Chondrocyte (in vitro differentiated cells): ENCODE measurements around the gene MTFR1L. TPM values are rescaled to one million over a fixed set of nuclear protein-coding genes. Genes with fewer than 3 reads are reported as not detected.

ENCODE experiments used
- DNase-seq: peaks from one replicate; pipeline ENCODE4 v3.0.0; 2021; ENCODE audit warnings: mixed read lengths, low spot score
- H3K27ac Mint-ChIP-seq: one replicate; pipeline ENCODE4 v1.8.0; 2021; ENCODE audit warnings: mild to moderate bottlenecking, moderate library complexity, mixed read lengths; ENCODE audit not compliant: unreplicated experiment
- H3K27me3 Mint-ChIP-seq: 2 replicates; pipeline ENCODE4 v1.8.0; 2021; ENCODE audit warnings: low read depth, mixed read lengths
- H3K36me3 Mint-ChIP-seq: 2 replicates; pipeline ENCODE4 v1.8.0; 2021; ENCODE audit warnings: low read depth, mixed read lengths
- H3K4me1 Mint-ChIP-seq: 2 replicates; pipeline ENCODE4 v1.8.0; 2021; ENCODE audit warnings: low read depth, mild to moderate bottlenecking, mixed read lengths
- H3K4me3 Mint-ChIP-seq: one replicate; pipeline ENCODE4 v1.8.0; 2021; ENCODE audit warnings: mild to moderate bottlenecking, moderate library complexity, mixed read lengths; ENCODE audit not compliant: unreplicated experiment
- H3K9me3 Mint-ChIP-seq: 2 replicates; pipeline ENCODE4 v1.8.0; 2021; ENCODE audit warnings: low read depth, mixed read lengths
- CTCF ChIP-seq: fragments of 200-600 bp; sonication (generic); IDR thresholded peaks from 2 replicates; pipeline ENCODE4 v1.5.0; 2021; ENCODE audit warnings: antibody characterized with exemption, mild to moderate bottlenecking, moderate library complexity
- total RNA-seq: library from RNA; stranded (reverse); gene quantifications from 3 replicates; pipeline ENCODE4 v1.2.1, GENCODE V29; 2021

The MTFR1L gene
- total RNA-seq, 1 donor from 2014 or later, result 51.2 TPM

DNA sequence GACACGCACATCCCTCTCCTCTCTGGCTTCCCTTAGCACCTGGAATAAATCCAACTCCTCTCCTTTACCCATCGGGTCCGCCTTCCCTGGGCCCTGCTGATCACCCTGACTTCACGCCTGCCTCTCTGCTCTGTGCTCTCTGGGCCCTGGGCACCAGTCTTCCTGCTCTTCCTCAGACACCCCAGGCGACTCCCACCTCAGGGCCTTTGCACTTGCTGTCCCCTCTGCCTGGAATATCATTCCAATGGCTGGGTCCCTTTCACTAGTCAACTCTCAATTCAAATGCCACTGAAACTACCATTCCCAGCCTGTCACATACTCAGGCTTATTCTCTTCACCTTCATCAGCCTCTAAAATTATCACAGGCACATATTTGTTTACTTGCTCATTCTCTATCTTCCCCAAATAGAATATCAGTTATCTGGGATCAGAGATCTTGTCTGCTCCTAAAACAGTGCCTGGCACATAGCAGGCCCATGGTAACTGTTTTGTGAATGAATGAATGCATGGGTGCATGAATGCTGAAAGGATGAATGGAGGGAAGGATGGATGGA, 47.0 kb upstream of the MTFR1L start:
- peaks cover 11% of the 10 kb centered on the region for H3K36me3 Mint-ChIP-seq
- H3K4me3 Mint-ChIP-seq, result no peak overlapping the region
- TF ChIP-seq CTCF, result no peak
- H3K9me3 Mint-ChIP-seq, result no peaks in the 10 kb centered on the region
- no peak overlapping the region for H3K27ac Mint-ChIP-seq
- DNase-seq, result no peak
- no peaks in the 10 kb centered on the region for H3K27me3 Mint-ChIP-seq
- H3K4me1 Mint-ChIP-seq, result peaks cover 35% of the 10 kb centered on the region

- H3K27ac Mint-ChIP-seq, result no peak overlapping the region
- TF ChIP-seq CTCF, result no peak
- peaks cover 12% of the 10 kb centered on the region for H3K36me3 Mint-ChIP-seq
- no peak for DNase-seq
- no peaks in the 10 kb centered on the region for H3K27me3 Mint-ChIP-seq
- H3K4me3 Mint-ChIP-seq, result no peak overlapping the region
- peaks cover 35% of the 10 kb centered on the region for H3K4me1 Mint-ChIP-seq
- H3K9me3 Mint-ChIP-seq, result no peaks in the 10 kb centered on the region
These were observed 46.2 kb upstream of the MTFR1L start for GRCh38 chr1:25773441-25774125.

DNA sequence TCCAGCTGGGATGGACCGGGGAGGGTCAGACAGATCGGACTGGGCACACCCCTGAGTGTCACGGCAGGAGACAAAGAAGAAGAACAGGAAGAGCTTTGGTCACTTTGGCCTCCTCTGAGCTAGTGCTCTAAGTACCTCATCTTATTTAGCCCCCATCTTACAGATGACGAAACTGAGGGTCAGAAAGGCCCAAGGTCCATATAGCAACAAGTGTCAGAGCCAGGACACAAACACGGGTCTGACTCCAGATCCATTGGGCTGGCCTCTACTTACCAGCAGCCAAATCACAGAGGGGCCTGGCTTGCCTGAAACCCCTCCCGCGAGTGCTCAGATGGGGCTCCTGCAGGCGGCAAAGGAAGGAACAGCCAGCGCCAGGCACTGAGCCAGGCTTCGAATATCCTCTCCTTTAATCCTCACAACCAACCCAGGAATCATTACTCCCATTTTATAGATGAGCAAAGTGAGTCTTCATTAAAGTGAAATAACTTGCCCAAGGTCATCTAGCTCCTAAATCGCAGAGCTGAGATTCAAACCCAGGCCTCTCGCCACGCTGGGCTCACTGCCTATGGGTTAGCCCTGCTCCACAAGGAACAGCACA, 45.4 kb upstream of the MTFR1L start:
- no peak for TF ChIP-seq CTCF
- H3K27ac Mint-ChIP-seq, result no peak overlapping the region

DNA sequence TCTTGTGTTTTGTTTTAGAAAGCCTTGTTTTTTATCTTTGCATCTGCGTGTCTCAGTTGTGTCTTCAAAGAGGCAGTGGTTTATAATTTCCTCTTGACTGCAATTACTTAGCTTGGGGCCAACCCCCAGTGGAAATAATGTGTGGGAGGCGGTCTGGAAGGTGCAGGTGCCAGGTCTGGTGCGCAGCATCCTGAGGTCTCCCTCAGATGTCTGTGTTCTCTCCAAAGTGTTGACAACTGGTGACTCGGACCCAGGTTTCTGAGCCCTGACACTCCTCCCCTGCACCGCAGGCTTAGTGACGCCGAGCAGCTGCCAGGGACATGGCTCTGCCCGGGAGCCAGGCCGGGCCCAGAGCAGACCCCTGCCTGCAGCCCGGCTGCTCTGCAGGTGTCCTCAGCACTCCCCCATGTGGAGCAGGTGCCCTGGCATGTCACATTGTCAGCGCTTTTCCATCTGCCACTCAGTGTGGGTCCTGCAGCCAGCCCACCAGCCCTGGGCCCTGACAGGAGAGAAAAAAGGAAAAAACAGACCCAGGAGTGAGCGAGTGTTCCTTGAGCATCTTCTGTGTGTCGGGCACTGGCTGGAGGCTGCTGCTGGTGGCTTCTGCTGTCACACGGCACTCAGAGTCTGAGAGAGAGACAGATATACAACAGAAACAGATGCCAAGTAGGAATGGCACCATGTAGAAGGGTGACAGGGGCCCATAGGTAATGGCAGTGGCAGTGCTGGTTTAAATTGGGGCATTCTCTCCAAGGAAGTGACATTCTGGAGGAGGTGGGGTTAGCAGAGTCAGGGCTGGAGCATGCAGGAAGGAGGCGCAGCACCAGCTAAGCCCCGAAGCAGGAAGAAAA, 44.6 kb upstream of the MTFR1L start:
- Mint-ChIP-seq H3K4me1 (peaks cover 36% of the 10 kb centered on the region), H3K27ac (no peak overlapping the region), H3K4me3 (no peak overlapping the region), H3K9me3 (no peaks in the 10 kb centered on the region), H3K27me3 (no peaks in the 10 kb centered on the region), H3K36me3 (peaks cover 11% of the 10 kb centered on the region)
- no peak for DNase-seq
- TF ChIP-seq CTCF, result no peak

More for the DNA sequence above, 45.4 kb upstream of the MTFR1L start:
- no peak for DNase-seq
- Mint-ChIP-seq H3K4me3 (no peak overlapping the region), H3K36me3 (peaks cover 11% of the 10 kb centered on the region), H3K9me3 (no peaks in the 10 kb centered on the region), H3K27me3 (no peaks in the 10 kb centered on the region), H3K4me1 (peaks cover 35% of the 10 kb centered on the region)

GRCh38 chr1:25779388-25779787, 40.4 kb upstream of the MTFR1L start:
- Mint-ChIP-seq H3K4me3 (no peak overlapping the region), H3K4me1 (peaks cover 13% of the 10 kb centered on the region), H3K36me3 (peaks cover 4% of the 10 kb centered on the region), H3K9me3 (no peaks in the 10 kb centered on the region), H3K27me3 (no peaks in the 10 kb centered on the region), H3K27ac (no peak overlapping the region)
- no peak for TF ChIP-seq CTCF
- no peak for DNase-seq
